HepG2 (cell line): ENCODE data around the gene JAZF1. TPM values are rescaled to one million over a fixed set of nuclear protein-coding genes. Genes with fewer than 3 reads are reported as not detected.

Experiments used
- ATAC-seq: fragments of 200-7000 bp; cut with Tn5 transposase; 3 replicates; pipeline ENCODE4 v1.9.1; 2020; ENCODE audit warnings: mild to moderate bottlenecking, moderate library complexity
- BruUV-seq: library from RNA; stranded (reverse); fragments of 400-500 nt; replicated peaks from 2 replicates; lab custom pipeline; 2021; lab: Mats Ljungman, UMichigan
- CTCF ChIA-PET: fragments of 300-600 bp; formaldehyde crosslinking; extraction: SDS; loops from one replicate; lab custom pipeline; 2021; ENCODE audit warnings: low total read pairs, inconsistent platforms, low intra/inter-chr PET ratio; lab: Yijun Ruan, JAX
- POLR2A ChIA-PET: fragments of 350-600 bp; sonication (Branson Sonifier 250); formaldehyde crosslinking; loops from one replicate; lab custom pipeline; 2020; ENCODE audit warnings: antibody characterized with exemption, inconsistent platforms; lab: Yijun Ruan, JAX
- DNase-seq: peaks from one replicate; pipeline ENCODE4 v3.0.0-alpha.2; 2015; ENCODE audit warnings: low spot score
- FAIRE-seq: peaks from 3 replicates; lab custom pipeline; 2011; peaks lifted over from hg19 to GRCh38; lab: Jason Lieb, UNC
- H2AFZ ChIP-seq: one replicate; pipeline ENCODE4 v1.6.1; 2011; ENCODE audit warnings: low read length, inconsistent platforms
- H3K27ac ChIP-seq: fragments of 300-600 bp; 3 replicates; pipeline ENCODE4 v1.8.0; 2011; ENCODE audit warnings: mixed run types, mild to moderate bottlenecking, mixed read lengths, low read length, inconsistent platforms; ENCODE audit not compliant: insufficient read depth; ENCODE audit errors: extremely low read length
- H3K27me3 ChIP-seq, 2 experiments: fragments of 200-600 bp in 1 of 2; 2 replicates in 1 of 2; 3 replicates in 1 of 2; pipeline versions ENCODE4 v1.6.0 to v1.8.0; 2011; ENCODE audit warnings: low read length in 2 of 2, mild to moderate bottlenecking in 2 of 2, moderate library complexity in 2 of 2, inconsistent platforms in 1 of 2; ENCODE audit not compliant: insufficient read depth in 2 of 2, control insufficient read depth in 1 of 2
- H3K36me3 ChIP-seq, 2 experiments: fragments of 200-600 bp in 1 of 2; replicated peaks in 1 of 2; 2 replicates in 1 of 2; 3 replicates in 1 of 2; pipeline versions ENCODE4 v1.5.1 to v1.8.0; 2011; ENCODE audit warnings: low read length in 2 of 2, inconsistent platforms in 1 of 2; ENCODE audit not compliant: insufficient read depth in 2 of 2, control insufficient read depth in 1 of 2
- H3K4me1 ChIP-seq: 2 replicates; pipeline ENCODE4 v1.5.1; 2012; ENCODE audit warnings: low read length, inconsistent platforms; ENCODE audit not compliant: insufficient read depth
- H3K4me2 ChIP-seq: 2 replicates; pipeline ENCODE4 v1.6.0; 2011; ENCODE audit warnings: low read depth, low read length, inconsistent platforms
- H3K4me3 ChIP-seq, 3 experiments: fragments of 200-600 bp in 1 of 3; sonication (generic), shearing (Covaris generic) in 1 of 3; replicated peaks in 1 of 3; 2 replicates each; pipeline ENCODE4 v1.5.1; 2011 to 2016; ENCODE audit warnings: low read length in 3 of 3, inconsistent platforms in 2 of 3, low read depth in 2 of 3, mild to moderate bottlenecking in 2 of 3, control low read depth in 1 of 3, mixed read lengths in 1 of 3; ENCODE audit not compliant: insufficient read depth in 1 of 3
- H3K79me2 ChIP-seq: one replicate; pipeline ENCODE4 v1.6.1; 2011; ENCODE audit warnings: low read length, inconsistent platforms; ENCODE audit not compliant: insufficient read depth
- H3K9ac ChIP-seq: 2 replicates; pipeline ENCODE4 v1.6.0; 2011; ENCODE audit warnings: mild to moderate bottlenecking, low read depth, low read length, inconsistent platforms; ENCODE audit not compliant: insufficient read depth
- H3K9me3 ChIP-seq: 2 replicates; pipeline ENCODE4 v1.5.1; 2012; ENCODE audit warnings: mild to moderate bottlenecking, low read length
- H4K20me1 ChIP-seq: 2 replicates; pipeline ENCODE4 v1.6.0; 2011; ENCODE audit warnings: inconsistent platforms, mild to moderate bottlenecking, low read length, moderate library complexity; ENCODE audit not compliant: insufficient read depth
- AHDC1 ChIP-seq: sonication (generic); formaldehyde crosslinking; IDR thresholded peaks from 2 replicates; pipeline ENCODE4 v1.5.1; 2020; ENCODE audit warnings: mild to moderate bottlenecking, missing genetic modification reagents, borderline replicate concordance
- ARID2 ChIP-seq: sonication (generic); formaldehyde crosslinking; IDR thresholded peaks from 2 replicates; pipeline ENCODE4 v1.8.1; 2022; ENCODE audit warnings: mild to moderate bottlenecking, missing genetic modification reagents, borderline replicate concordance
- MLLT10 ChIP-seq: sonication (generic); formaldehyde crosslinking; IDR thresholded peaks from 2 replicates; pipeline ENCODE4 v1.4.0; 2020; ENCODE audit warnings: missing genetic modification reagents
- NCOA5 ChIP-seq: sonication (generic); formaldehyde crosslinking; IDR thresholded peaks from 2 replicates; pipeline ENCODE4 v1.4.0; 2020; ENCODE audit warnings: missing genetic modification reagents
- PTBP1 ChIP-seq: fragments of 200-400 bp; formaldehyde crosslinking; IDR thresholded peaks from 2 replicates; pipeline ENCODE4 v1.6.1; 2018; ENCODE audit warnings: low read length, low read depth; ENCODE audit not compliant: poor library complexity, severe bottlenecking
- TAF15 ChIP-seq: fragments of 200-400 bp; formaldehyde crosslinking; IDR thresholded peaks from one replicate; pipeline ENCODE4 v1.6.1; 2018; ENCODE audit warnings: mild to moderate bottlenecking, low read depth, low read length; ENCODE audit not compliant: poor library complexity, severe bottlenecking
- TARDBP ChIP-seq: sonication (generic); formaldehyde crosslinking; IDR thresholded peaks from 2 replicates; pipeline ENCODE4 v1.8.0; 2022; ENCODE audit warnings: mild to moderate bottlenecking, missing genetic modification reagents
- U2AF1 ChIP-seq: fragments of 200-400 bp; formaldehyde crosslinking; optimal IDR thresholded peaks from 2 replicates; pipeline ENCODE3; 2017; ENCODE audit warnings: mild to moderate bottlenecking, low read depth, low read length
- USF2 ChIP-seq, 2 experiments: sonication (generic) in 1 of 2; formaldehyde crosslinking in 1 of 2; IDR thresholded peaks; 2 replicates each; pipeline versions ENCODE4 v1.5.1 to v1.6.1; 2011 to 2020; ENCODE audit warnings: borderline replicate concordance in 1 of 2, low read depth in 1 of 2, low read length in 1 of 2, mild to moderate bottlenecking in 1 of 2, missing genetic modification reagents in 1 of 2, moderate library complexity in 1 of 2
- YEATS2 ChIP-seq: sonication (generic); formaldehyde crosslinking; IDR thresholded peaks from 2 replicates; pipeline ENCODE4 v1.4.0; 2020; ENCODE audit warnings: missing genetic modification reagents, borderline replicate concordance
- ZNF839 ChIP-seq: sonication (generic); formaldehyde crosslinking; IDR thresholded peaks from 2 replicates; pipeline ENCODE4 v1.4.0; 2020; ENCODE audit warnings: missing genetic modification reagents, mild to moderate bottlenecking, borderline replicate concordance
- WGBS: methylation state at CpG from one replicate; pipeline ENCODE4 v1.1.6; 2017; ENCODE audit warnings: low lambda C conversion rate; 5-methylcytosine and 5-hydroxymethylcytosine counted together
- in situ Hi-C: cut with HindIII; loops from 2 replicates; pipeline ENCODE4 v1.10.0; 2017; ENCODE audit warnings: low pct_unique_long_range_greater_than_20kb; ENCODE audit not compliant: extremely low pct_ligation_motif_present
- intact Hi-C: fragments of 100-400 bp; cut with micrococcal nuclease; formaldehyde crosslinking; loops from one replicate; pipeline ENCODE4 v1.10.0; 2022; ENCODE audit not compliant: unreplicated experiment
- polyA plus RNA-seq, 8 experiments: library from polyadenylated mRNA; depleted of rRNA in 3 of 8; stranded (reverse) in 7 of 8; unstranded in 1 of 8; fragments of >200 nt; fragmentation: Illumina TruSeq in 4 of 8; extraction: Trizol in 4 of 8; gene quantifications; 2 replicates each; pipeline versions ENCODE4 v1.2.1 to v1.2.3, GENCODE V29; 2011 to 2016; ENCODE audit warnings: low read depth in 4 of 8, missing spikeins in 1 of 8, mixed read lengths in 1 of 8; ENCODE audit not compliant: insufficient read depth in 1 of 8
- total RNA-seq, 5 experiments: library from RNA; depleted of rRNA; stranded (reverse); fragments of >200 nt; fragmentation: Illumina TruSeq; extraction: Trizol; gene quantifications; 2 replicates each; pipeline ENCODE4 v1.2.3, GENCODE V29; 2016; ENCODE audit warnings: low read depth in 1 of 5
- TF ChIP-seq, protein P1 (sequence below): fragments of 450-650 bp; IDR thresholded peaks from 2 replicates; pipeline ENCODE4 v1.6.1; 2017
- TF ChIP-seq, protein P2 (sequence below): sonication (generic); formaldehyde crosslinking; IDR thresholded peaks from 2 replicates; pipeline ENCODE4 v1.8.0; 2022; ENCODE audit warnings: missing genetic modification reagents, mild to moderate bottlenecking, inconsistent platforms, borderline replicate concordance

Gene JAZF1
- total and polyA plus RNA-seq, 2 of the 13 experiments (the other 11 are each of a cell fraction or from before 2014, with no cell fraction given): not detected

- Histone ChIP-seq H3K79me2 (no peaks in the 10 kb centered on the region), H3K9me3 (no peaks in the 10 kb centered on the region), H3K27ac (no peak overlapping the region), H2AFZ (no peak overlapping the region), H3K27me3 (peaks cover 0 to 9% of the 10 kb centered on the region in 2 experiments; a peak in 1 of 5 replicates), H3K9ac (no peak overlapping the region), H3K4me2 (no peak overlapping the region), H3K4me1 (no peaks in the 10 kb centered on the region), H3K4me3 (no peak overlapping the region), H4K20me1 (no peaks in the 10 kb centered on the region), H3K36me3 (no peaks in the 10 kb centered on the region)
- ChIA-PET POLR2A (no interaction called here), CTCF (no interaction called here)
- no TSS peak for BruUV-seq
- WGBS: 26% methylated on average over 3 of the region's 3 CpGs
- DNase-seq (no peak), FAIRE-seq (no peak), ATAC-seq (no peak)
- intact Hi-C loops (no loop called here), in situ Hi-C loops (no loop called here)
- TF ChIP-seq MLLT10 (CRISPR knock-in tag): no peak
- no peak for TF ChIP-seq PTBP1
- TF ChIP-seq YEATS2: no peak
- TF ChIP-seq, protein P1, sequence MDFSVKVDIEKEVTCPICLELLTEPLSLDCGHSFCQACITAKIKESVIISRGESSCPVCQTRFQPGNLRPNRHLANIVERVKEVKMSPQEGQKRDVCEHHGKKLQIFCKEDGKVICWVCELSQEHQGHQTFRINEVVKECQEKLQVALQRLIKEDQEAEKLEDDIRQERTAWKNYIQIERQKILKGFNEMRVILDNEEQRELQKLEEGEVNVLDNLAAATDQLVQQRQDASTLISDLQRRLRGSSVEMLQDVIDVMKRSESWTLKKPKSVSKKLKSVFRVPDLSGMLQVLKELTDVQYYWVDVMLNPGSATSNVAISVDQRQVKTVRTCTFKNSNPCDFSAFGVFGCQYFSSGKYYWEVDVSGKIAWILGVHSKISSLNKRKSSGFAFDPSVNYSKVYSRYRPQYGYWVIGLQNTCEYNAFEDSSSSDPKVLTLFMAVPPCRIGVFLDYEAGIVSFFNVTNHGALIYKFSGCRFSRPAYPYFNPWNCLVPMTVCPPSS: no peak
- TF ChIP-seq USF2 (IDR thresholded peaks at IDR 0.05; ENCODE audit: low read depth, low read length): no peak
- TF ChIP-seq USF2 (CRISPR knock-in tag; IDR thresholded peaks at IDR 0.05; ENCODE audit: borderline replicate concordance): no peak
- TF ChIP-seq TAF15: no peak
- TF ChIP-seq, protein P2, sequence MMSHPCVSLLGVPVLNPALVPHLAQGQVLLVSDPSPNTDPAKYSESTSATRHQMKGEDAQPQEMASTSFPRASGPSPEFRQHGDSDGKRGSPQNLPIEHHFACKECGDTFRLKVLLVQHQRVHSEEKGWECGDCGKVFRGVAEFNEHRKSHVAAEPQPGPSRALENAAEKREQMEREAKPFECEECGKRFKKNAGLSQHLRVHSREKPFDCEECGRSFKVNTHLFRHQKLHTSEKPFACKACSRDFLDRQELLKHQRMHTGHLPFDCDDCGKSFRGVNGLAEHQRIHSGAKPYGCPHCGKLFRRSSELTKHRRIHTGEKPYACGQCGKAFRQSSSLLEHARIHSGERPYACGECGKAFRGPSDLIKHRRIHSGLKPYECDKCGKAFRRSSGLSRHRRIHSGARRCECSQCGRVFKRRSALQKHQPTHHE (CRISPR knock-in tag): no peak
- no peak for TF ChIP-seq ARID2 (CRISPR knock-in tag)
- no peak for TF ChIP-seq U2AF1
- no peak for TF ChIP-seq AHDC1
- no peak for TF ChIP-seq ZNF839 (CRISPR knock-in tag)
- no peak for TF ChIP-seq TARDBP (CRISPR knock-in tag)
- no peak for TF ChIP-seq NCOA5 (CRISPR knock-in tag)
These were observed 268.7 kb downstream of the JAZF1 start for GRCh38 chr7:27911920-27912319.
